GM23338 (cell line): ENCODE results near the gene GRSF1. TPM values are rescaled to one million over a fixed set of nuclear protein-coding genes. Genes with fewer than 3 reads are reported as not detected.

Experiments
- ATAC-seq: fragments of 200-7000 bp; cut with Tn5 transposase; 3 replicates; pipeline ENCODE4 v1.9.1; 2020
- DNase-seq: peaks from one replicate; pipeline ENCODE4 v3.0.0-alpha.2; 2015; ENCODE audit warnings: low spot score
- H2AFZ ChIP-seq: fragments of 200-600 bp; sonication (generic); 2 replicates; pipeline ENCODE4 v1.8.0; 2016; ENCODE audit warnings: antibody characterized with exemption, mild to moderate bottlenecking, moderate library complexity
- H3F3A ChIP-seq: fragments of 200-600 bp; sonication (generic); replicated peaks from 2 replicates; pipeline ENCODE4 v1.8.0; 2017; ENCODE audit warnings: antibody characterized with exemption, mixed run types, low read depth
- H3K27ac ChIP-seq: fragments of 200-600 bp; sonication (generic); 2 replicates; pipeline ENCODE4 v1.6.1; 2016; ENCODE audit warnings: low read depth
- H3K27me3 ChIP-seq: fragments of 200-600 bp; sonication (generic); 2 replicates; pipeline ENCODE4 v1.8.0; 2016; ENCODE audit warnings: mild to moderate bottlenecking, mixed run types, moderate library complexity; ENCODE audit not compliant: insufficient read depth
- H3K36me3 ChIP-seq: fragments of 200-600 bp; sonication (generic); 2 replicates; pipeline ENCODE4 v1.8.0; 2016; ENCODE audit warnings: mild to moderate bottlenecking; ENCODE audit not compliant: insufficient read depth
- H3K4me1 ChIP-seq: fragments of 200-600 bp; sonication (generic); 2 replicates; pipeline ENCODE4 v1.8.0; 2016; ENCODE audit warnings: mild to moderate bottlenecking, moderate library complexity; ENCODE audit not compliant: insufficient read depth
- H3K4me2 ChIP-seq: fragments of 200-600 bp; sonication (generic); 2 replicates; pipeline ENCODE4 v1.7.1; 2017; ENCODE audit warnings: mixed run types
- H3K4me3 ChIP-seq: fragments of 200-600 bp; sonication (generic); 2 replicates; pipeline ENCODE4 v1.6.1; 2016; ENCODE audit warnings: mixed run types
- H3K79me2 ChIP-seq: fragments of 200-600 bp; sonication (generic); replicated peaks from 2 replicates; pipeline ENCODE4 v1.8.0; 2017; ENCODE audit warnings: mild to moderate bottlenecking; ENCODE audit not compliant: insufficient read depth
- H3K9me2 ChIP-seq: fragments of 200-600 bp; sonication (generic); 2 replicates; pipeline ENCODE4 v1.8.0; 2017; ENCODE audit not compliant: insufficient read depth
- H4K20me1 ChIP-seq: fragments of 200-600 bp; sonication (generic); replicated peaks from 2 replicates; pipeline ENCODE4 v1.8.0; 2017; ENCODE audit warnings: mild to moderate bottlenecking; ENCODE audit not compliant: insufficient read depth
- H3K27ac Mint-ChIP-seq: 2 replicates; pipeline ENCODE4 v1.8.0; 2020; ENCODE audit warnings: inconsistent platforms, mild to moderate bottlenecking, moderate library complexity, mixed read lengths
- H3K27me3 Mint-ChIP-seq: 3 replicates; pipeline ENCODE4 v1.8.0; 2022; ENCODE audit warnings: low read depth, mild to moderate bottlenecking, moderate library complexity, mixed read lengths, inconsistent platforms; ENCODE audit not compliant: insufficient read depth, poor library complexity
- H3K36me3 Mint-ChIP-seq: 3 replicates; pipeline ENCODE4 v1.8.0; 2021; ENCODE audit warnings: low read depth, mild to moderate bottlenecking, inconsistent platforms, moderate library complexity, mixed read lengths
- H3K4me1 Mint-ChIP-seq: 3 replicates; pipeline ENCODE4 v1.8.0; 2020; ENCODE audit warnings: mild to moderate bottlenecking, inconsistent platforms, mixed read lengths
- H3K4me3 Mint-ChIP-seq: 3 replicates; pipeline ENCODE4 v1.8.0; 2021; ENCODE audit warnings: moderate library complexity, mild to moderate bottlenecking, inconsistent platforms, mixed read lengths
- H3K9me3 Mint-ChIP-seq: 3 replicates; pipeline ENCODE4 v1.8.0; 2020; ENCODE audit warnings: moderate library complexity, mild to moderate bottlenecking, inconsistent platforms, mixed read lengths
- CREB1 ChIP-seq: fragments of 250-450 bp; sonication (Bioruptor Pico); IDR thresholded peaks from 2 replicates; pipeline ENCODE4 v1.5.0; 2020; ENCODE audit warnings: low read depth, mild to moderate bottlenecking, moderate library complexity
- ETS1 ChIP-seq: IDR thresholded peaks from 2 replicates; pipeline ENCODE4 v1.6.1; 2016; ENCODE audit warnings: antibody characterized with exemption
- EZH2 ChIP-seq: fragments of 200-600 bp; sonication (generic); IDR thresholded peaks from one replicate; pipeline ENCODE4 v1.8.0; 2017; ENCODE audit warnings: antibody characterized with exemption, mild to moderate bottlenecking, low read depth; ENCODE audit not compliant: unreplicated experiment
- EZH2phosphoT487 ChIP-seq: fragments of 200-600 bp; sonication (generic); IDR thresholded peaks from one replicate; pipeline ENCODE4 v1.8.1; 2018; ENCODE audit warnings: antibody characterized with exemption; ENCODE audit not compliant: unreplicated experiment
- POLR2AphosphoS5 ChIP-seq: IDR thresholded peaks from 2 replicates; pipeline ENCODE4 v1.6.1; 2016; ENCODE audit warnings: antibody characterized with exemption, low read depth
- REST ChIP-seq: IDR thresholded peaks from one replicate; pipeline ENCODE4 v1.6.1; 2018; ENCODE audit warnings: antibody characterized with exemption; ENCODE audit not compliant: unreplicated experiment
- STAT1 ChIP-seq: IDR thresholded peaks from one replicate; pipeline ENCODE4 v1.6.1; 2016; ENCODE audit warnings: antibody characterized with exemption; ENCODE audit not compliant: unreplicated experiment
- ZNF331 ChIP-seq: fragments of 250-450 bp; sonication (Bioruptor Pico); IDR thresholded peaks from 2 replicates; pipeline ENCODE4 v1.5.0; 2020; ENCODE audit warnings: low read depth, mild to moderate bottlenecking, moderate library complexity
- long read RNA-seq: library from polyadenylated mRNA; unstranded; transcript quantifications from one replicate; pipeline ENCODE4 v2.0.0, GENCODE V29; 2020; ENCODE audit not compliant: unreplicated experiment
- polyA plus RNA-seq: library from polyadenylated mRNA; unstranded; fragments of >200 nt; fragmentation: Nextera tagmentation; extraction: Ambion mirVana; gene quantifications from 2 replicates; pipeline ENCODE4 v1.2.1, GENCODE V29; 2016
- total RNA-seq: library from RNA; depleted of rRNA; stranded (reverse); fragments of >200 nt; shearing (Covaris generic); gene quantifications from 2 replicates; pipeline ENCODE4 v1.2.3, GENCODE V29; 2014; rRNA removed

The GRSF1 gene
- 101 and 108 TPM in 2 replicates for total RNA-seq
- 71.1 and 77.3 TPM in 2 replicates for polyA plus RNA-seq
- long read RNA-seq, full-length matches to known transcripts = 125 of 161 reads
- long read RNA-seq, partial matches to known transcripts = 21 of 161 reads
- long read RNA-seq, other reads (novel, unspliced or antisense) = 15 of 161 reads

GRCh38 chr4:70839589-70840093 lies at the start of gene GRSF1:
Gene GRSF1 (minus strand): TSS chr4:70839890. CDS start chr4:70839827, 63 bp downstream.
- peak within 1 kb of the TSS; percentile 56 for H2AFZ ChIP-seq
- H3K79me2 ChIP-seq = peaks cover 48% of the 10 kb centered on the region
- H3K36me3 Mint-ChIP-seq = peaks cover 22% of the 10 kb centered on the region
- H3K4me1 Mint-ChIP-seq = peaks cover 16% of the 10 kb centered on the region
- no peaks in the 10 kb centered on the region for H3F3A ChIP-seq
- no peaks in the 10 kb centered on the region for H3K9me3 Mint-ChIP-seq
- DNase-seq = peak; percentile 95
- peak within 1 kb of the TSS; percentile 97 for H3K27ac Mint-ChIP-seq
- peaks cover 23% of the 10 kb centered on the region for H3K4me1 ChIP-seq
- no peaks in the 10 kb centered on the region for H3K27me3 ChIP-seq
- no peak for TF ChIP-seq EZH2
- no peak for TF ChIP-seq ZNF331 (CRISPR knock-in tag)
- TF ChIP-seq STAT1 = no peak
- TF ChIP-seq POLR2AphosphoS5 = peak; percentile 94
- TF ChIP-seq CREB1 (CRISPR knock-in tag) = 0 out of 2 replicates have a peak, but pooled peaks have one; percentile 11
- TF ChIP-seq EZH2phosphoT487 = no peak
- TF ChIP-seq ETS1 = peak; percentile 56
- H3K27ac ChIP-seq = peak within 1 kb of the TSS; percentile 83; the same call in 1 of the 2 replicates
- H3K9me2 ChIP-seq = no peaks in the 10 kb centered on the region; the same call in 1 of the 2 replicates
- H3K4me3 Mint-ChIP-seq = peak within 1 kb of the TSS; percentile 97
- peak; percentile 87 for ATAC-seq
- peak within 1 kb of the TSS; percentile 90 for H3K4me2 ChIP-seq
- H3K36me3 ChIP-seq = peaks cover 9% of the 10 kb centered on the region; the same call in 1 of the 2 replicates
- H3K4me3 ChIP-seq = peak within 1 kb of the TSS; percentile 85
- peaks cover 30% of the 10 kb centered on the region for H4K20me1 ChIP-seq
- H3K27me3 Mint-ChIP-seq = peaks cover 4% of the 10 kb centered on the region

GRCh38 chr4:70885174-70885573 lies 45.5 kb upstream of the GRSF1 start:
- Histone ChIP-seq H4K20me1 (no peaks in the 10 kb centered on the region), H3K36me3 (no peaks in the 10 kb centered on the region), H2AFZ (0 out of 2 replicates have a peak overlapping the region, but pooled peaks have one; percentile 48), H3K4me3 (no peak overlapping the region), H3K27ac (no peak overlapping the region), H3K4me1 (no peaks in the 10 kb centered on the region), H3F3A (no peaks in the 10 kb centered on the region), H3K9me2 (0 out of 2 replicates have a peak, but pooled peaks cover 4% of the 10 kb centered on the region), H3K4me2 (no peak overlapping the region), H3K27me3 (no peaks in the 10 kb centered on the region), H3K79me2 (no peaks in the 10 kb centered on the region)
- Mint-ChIP-seq H3K4me1 (peaks cover 3% of the 10 kb centered on the region; the same call in 2 of the 3 replicates), H3K27ac (no peak overlapping the region), H3K27me3 (peaks cover 3% of the 10 kb centered on the region), H3K9me3 (0 out of 3 replicates have a peak, but pooled peaks cover 2% of the 10 kb centered on the region), H3K4me3 (no peak overlapping the region), H3K36me3 (no peaks in the 10 kb centered on the region)
- ATAC-seq (no peak), DNase-seq (no peak)
- no peak for TF ChIP-seq EZH2phosphoT487
- no peak for TF ChIP-seq CREB1 (CRISPR knock-in tag)
- TF ChIP-seq ETS1 = no peak
- no peak for TF ChIP-seq POLR2AphosphoS5
- no peak for TF ChIP-seq REST
